ENCODE results near the gene CLTCL1.

The CLTCL1 gene

GRCh38 chr22:19131685-19132015 lies 159.9 kb downstream of the CLTCL1 start:
- no peak for DNase-seq (ENCODE audit: low spot score)

- DNase-seq (ENCODE audit: low spot score), result no peak
Measured at GRCh38 chr22:19130959-19131684, 160.4 kb downstream of the CLTCL1 start, which contains the start of gene TSSK2. Gene TSSK2, plus strand, starts transcription at chr22:19131308. Its CDS starts 92 bp downstream, at chr22:19131400.

GRCh38 chr22:19129871-19130270 lies 161.6 kb downstream of the CLTCL1 start:
- DNase-seq (ENCODE audit: low spot score), result no peak

All from AG08395 (cell line).